HG03442 (cell line): ENCODE measurements around the gene DCDC2C.
A peak's percentile ranks its signal among the peaks of the same experiment; 100 is the strongest.

Source experiments
- ATAC-seq: cut with Tn5 transposase; IDR thresholded peaks from one replicate; pipeline ENCODE4 v1.9.1; 2021; ENCODE audit warnings: mild to moderate bottlenecking, moderate library complexity; ENCODE audit not compliant: unreplicated experiment

Gene DCDC2C

GRCh38 chr2:3769766-3770165, 66.4 kb downstream of the DCDC2C start:
- no peak for ATAC-seq

- no peak for ATAC-seq
Observed at GRCh38 chr2:3770724-3771415, 67.5 kb downstream of the DCDC2C start.

GRCh38 chr2:3771576-3771975, 68.2 kb downstream of the DCDC2C start:
- no peak for ATAC-seq

- no peak for ATAC-seq
Observed at GRCh38 chr2:3774336-3774735, 71.0 kb downstream of the DCDC2C start.

GRCh38 chr2:3776311-3776710, 72.9 kb downstream of the DCDC2C start:
- no peak for ATAC-seq

GRCh38 chr2:3777966-3778365, 74.6 kb downstream of the DCDC2C start:
- ATAC-seq, result no peak

GRCh38 chr2:3778851-3779495, 75.6 kb downstream of the DCDC2C start:
- ATAC-seq, result no peak

GRCh38 chr2:3779496-3780049, 76.2 kb downstream of the DCDC2C start:
- no peak for ATAC-seq

GRCh38 chr2:3780477-3781402, 77.4 kb downstream of the DCDC2C start:
- ATAC-seq, result peak; percentile 99

GRCh38 chr2:3784731-3785130, 81.4 kb downstream of the DCDC2C start:
- ATAC-seq, result no peak

- no peak for ATAC-seq
Observed at GRCh38 chr2:3785220-3785889, 82.0 kb downstream of the DCDC2C start.

GRCh38 chr2:3785890-3786273, 82.5 kb downstream of the DCDC2C start:
- no peak for ATAC-seq

GRCh38 chr2:3787768-3788167, 84.4 kb downstream of the DCDC2C start:
- no peak for ATAC-seq

GRCh38 chr2:3789256-3789655, 85.9 kb downstream of the DCDC2C start:
- ATAC-seq, result no peak

- no peak for ATAC-seq
Observed at GRCh38 chr2:3793249-3793648, 89.9 kb downstream of the DCDC2C start.

- no peak for ATAC-seq
Observed at GRCh38 chr2:3801506-3801905, 98.1 kb downstream of the DCDC2C start.

GRCh38 chr2:3805201-3805939, 102.0 kb downstream of the DCDC2C start:
- no peak for ATAC-seq

GRCh38 chr2:3806168-3806567, 102.8 kb downstream of the DCDC2C start:
- ATAC-seq, result no peak

- no peak for ATAC-seq
Observed at GRCh38 chr2:3806730-3807129, 103.4 kb downstream of the DCDC2C start.

GRCh38 chr2:3807853-3808252, 104.5 kb downstream of the DCDC2C start:
- ATAC-seq, result no peak
